ENCODE measurements around the gene C12orf57. TPM values are rescaled to one million over a fixed set of nuclear protein-coding genes. Genes with fewer than 3 reads are reported as not detected.

Gene C12orf57
- polyA plus RNA-seq, 1 donor (not counting 4 experiments of a cell fraction or from before 2014, with no cell fraction given) = 137 TPM

DNA sequence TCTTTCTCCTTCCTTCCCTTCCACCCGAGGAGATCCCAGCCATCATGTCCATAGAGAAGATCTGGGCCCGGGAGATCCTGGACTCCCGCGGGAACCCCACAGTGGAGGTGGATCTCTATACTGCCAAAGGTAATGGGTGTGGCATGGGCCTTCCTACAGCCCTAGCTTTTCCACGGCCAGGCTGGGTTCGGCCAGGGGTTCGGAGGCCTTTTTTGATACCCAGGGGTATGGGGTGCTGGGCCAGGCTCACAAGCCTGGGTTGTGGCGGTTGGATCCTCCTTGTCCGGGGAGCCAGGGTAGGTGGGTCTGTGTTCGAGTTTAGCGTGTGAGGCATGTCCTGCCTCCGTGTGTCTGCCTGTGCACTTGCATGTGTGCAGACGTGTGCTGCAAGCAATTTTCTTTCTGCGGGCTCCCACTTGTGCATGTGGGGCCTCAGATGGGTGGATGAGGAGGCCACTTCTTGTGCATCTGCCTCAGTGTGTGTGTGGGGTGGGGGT lies 28.0 kb upstream of the C12orf57 start:
- H3K4me3 ChIP-seq (ENCODE audit: control insufficient read depth in 2 of 3, extremely low read depth in 1 of 3, insufficient read depth in 2 of 3, low read depth in 1 of 3, low read length in 3 of 3) = no peak overlapping the region
- H3K9me1 ChIP-seq (ENCODE audit: control insufficient read depth, extremely low read depth, insufficient read depth, low read length) = peaks cover 2% of the 10 kb centered on the region

DNA sequence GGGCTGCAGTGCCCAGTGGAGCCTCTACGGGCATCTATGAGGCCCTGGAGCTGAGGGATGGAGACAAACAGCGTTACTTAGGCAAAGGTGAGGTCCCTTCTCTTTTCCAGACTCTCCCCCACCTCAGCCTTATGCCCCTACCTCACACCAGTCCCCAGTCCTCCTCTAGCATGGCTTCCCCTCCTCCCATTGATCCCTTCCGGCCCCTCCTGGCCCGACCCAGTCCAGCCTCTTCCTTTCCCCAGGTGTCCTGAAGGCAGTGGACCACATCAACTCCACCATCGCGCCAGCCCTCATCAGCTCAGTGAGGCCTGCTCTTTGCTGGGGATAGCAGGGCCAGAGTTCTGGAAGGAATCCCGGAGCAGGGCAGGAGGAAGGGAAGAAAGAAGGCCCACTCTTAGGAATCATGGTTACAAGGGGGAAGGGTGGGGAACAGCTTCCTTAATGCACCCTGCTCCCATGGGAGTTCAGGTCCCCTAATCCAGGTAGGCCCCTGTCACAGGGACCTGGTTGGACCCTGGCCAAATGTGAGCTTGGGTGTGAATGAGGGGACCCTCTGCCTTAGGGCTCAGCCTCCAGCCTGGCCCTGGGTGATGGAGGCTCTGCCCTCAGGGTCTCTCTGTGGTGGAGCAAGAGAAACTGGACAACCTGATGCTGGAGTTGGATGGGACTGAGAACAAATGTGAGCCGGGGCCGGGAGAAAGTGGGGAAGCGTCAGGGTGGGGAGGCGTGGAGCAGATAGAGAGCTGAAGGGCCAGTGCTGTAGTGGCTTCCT lies 27.2 kb upstream of the C12orf57 start:
- Histone ChIP-seq H4K20me1 (ENCODE audit: control insufficient read depth, extremely low read depth, insufficient read depth, low read length) (no peaks in the 10 kb centered on the region), H3K27me3 (ENCODE audit: control insufficient read depth, extremely low read depth, insufficient read depth, low read length) (peaks cover 16% of the 10 kb centered on the region), H3K79me2 (ENCODE audit: control insufficient read depth, insufficient read depth, low read length) (no peaks in the 10 kb centered on the region), H3K9ac (ENCODE audit: control insufficient read depth, extremely low read depth, insufficient read depth, low read length) (no peak overlapping the region), H3K4me1 (ENCODE audit: control insufficient read depth, extremely low read depth, insufficient read depth, low read length) (peaks cover 9% of the 10 kb centered on the region), H2AFZ (ENCODE audit: control insufficient read depth, low read length) (no peak overlapping the region), H3K36me3 (ENCODE audit: control insufficient read depth in 2 of 2, extremely low read depth in 1 of 2, insufficient read depth in 2 of 2, low read length in 2 of 2) (no peaks in the 10 kb centered on the region), H3K4me2 (ENCODE audit: control insufficient read depth, extremely low read depth, insufficient read depth, low read depth, low read length) (no peak overlapping the region), H3K4me3 (ENCODE audit: control insufficient read depth in 2 of 3, extremely low read depth in 1 of 3, insufficient read depth in 2 of 3, low read depth in 1 of 3, low read length in 3 of 3) (no peak overlapping the region), H3K9me1 (ENCODE audit: control insufficient read depth, extremely low read depth, insufficient read depth, low read length) (peaks cover 2% of the 10 kb centered on the region), H3K9me3 (ENCODE audit: control insufficient read depth, low read depth, low read length) (no peaks in the 10 kb centered on the region), H3K27ac (ENCODE audit: control insufficient read depth, insufficient read depth, low read length) (no peak overlapping the region)
- no peak for TF ChIP-seq CTCF (optimal IDR thresholded peaks at IDR 0.05 in 1 of 3, IDR thresholded peaks at IDR 0.05 in 1 of 3, conservative IDR thresholded peaks at IDR 0.05 in 1 of 3; ENCODE audit: extremely low read depth in 1 of 3, insufficient read depth in 2 of 3, low read length in 3 of 3)
- no peak for TF ChIP-seq EZH2 (IDR thresholded peaks at IDR 0.05; ENCODE audit: low read length)
- dilution Hi-C loops (cut with MboI; ENCODE audit: extremely low pct_ligation_motif_present, low sequenced_read_pairs) = no loop called here
- FAIRE-seq (no peak), DNase-seq (ENCODE audit: low read depth, low spot score) (no peak)

More for the DNA sequence above, 28.0 kb upstream of the C12orf57 start:
- Histone ChIP-seq H4K20me1 (ENCODE audit: control insufficient read depth, extremely low read depth, insufficient read depth, low read length) (no peaks in the 10 kb centered on the region), H2AFZ (ENCODE audit: control insufficient read depth, low read length) (no peak overlapping the region), H3K79me2 (ENCODE audit: control insufficient read depth, insufficient read depth, low read length) (no peaks in the 10 kb centered on the region), H3K27ac (ENCODE audit: control insufficient read depth, insufficient read depth, low read length) (no peak overlapping the region), H3K9me3 (ENCODE audit: control insufficient read depth, low read depth, low read length) (no peaks in the 10 kb centered on the region), H3K4me1 (ENCODE audit: control insufficient read depth, extremely low read depth, insufficient read depth, low read length) (peaks cover 9% of the 10 kb centered on the region), H3K9ac (ENCODE audit: control insufficient read depth, extremely low read depth, insufficient read depth, low read length) (no peak overlapping the region), H3K27me3 (ENCODE audit: control insufficient read depth, extremely low read depth, insufficient read depth, low read length) (peaks cover 16% of the 10 kb centered on the region), H3K36me3 (ENCODE audit: control insufficient read depth in 2 of 2, extremely low read depth in 1 of 2, insufficient read depth in 2 of 2, low read length in 2 of 2) (no peaks in the 10 kb centered on the region), H3K4me2 (ENCODE audit: control insufficient read depth, extremely low read depth, insufficient read depth, low read depth, low read length) (no peak overlapping the region)
- dilution Hi-C loops (cut with MboI; ENCODE audit: extremely low pct_ligation_motif_present, low sequenced_read_pairs) = no loop called here
- no peak for DNase-seq (ENCODE audit: low read depth, low spot score)
- no peak for FAIRE-seq
- no peak for TF ChIP-seq EZH2 (IDR thresholded peaks at IDR 0.05; ENCODE audit: low read length)
- TF ChIP-seq CTCF (optimal IDR thresholded peaks at IDR 0.05 in 1 of 3, IDR thresholded peaks at IDR 0.05 in 1 of 3, conservative IDR thresholded peaks at IDR 0.05 in 1 of 3; ENCODE audit: extremely low read depth in 1 of 3, insufficient read depth in 2 of 3, low read length in 3 of 3) = no peak
